Measurements from ENCODE around the gene ADCY10.

DNA sequence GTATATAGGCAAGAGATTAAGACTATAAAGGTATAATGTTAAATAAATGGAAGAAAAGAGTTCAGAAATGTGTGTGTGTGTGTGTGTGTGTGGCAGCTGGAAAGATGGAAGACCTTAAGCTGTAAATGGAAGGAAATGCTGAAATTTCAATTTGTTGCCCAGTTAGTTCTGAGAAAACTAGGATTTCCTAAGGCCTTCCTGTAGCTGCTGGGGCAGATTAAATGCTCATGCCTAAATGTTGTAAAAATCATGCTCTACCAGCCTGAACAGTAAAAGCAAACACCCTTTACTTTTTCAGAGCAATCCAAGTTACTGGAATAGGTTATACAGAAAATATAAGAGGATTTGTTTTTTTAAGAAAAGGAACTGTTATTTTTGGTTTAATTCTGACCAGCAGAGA lies 8.3 kb downstream of the ADCY10 start:
- TF ChIP-seq POLR2AphosphoS5 (IDR thresholded peaks at IDR 0.05; ENCODE audit: low read depth, low read length) = no peak
- no peak for TF ChIP-seq POLR2A (IDR thresholded peaks at IDR 0.05; ENCODE audit: low read depth, low read length)
